GM19238 (cell line): ENCODE data around the gene CDR2.

Experiments used
- DNase-seq: peaks from one replicate; pipeline ENCODE4 v3.0.0; 2011; ENCODE audit warnings: low spot score; ENCODE audit not compliant: insufficient read length

The CDR2 gene

DNA sequence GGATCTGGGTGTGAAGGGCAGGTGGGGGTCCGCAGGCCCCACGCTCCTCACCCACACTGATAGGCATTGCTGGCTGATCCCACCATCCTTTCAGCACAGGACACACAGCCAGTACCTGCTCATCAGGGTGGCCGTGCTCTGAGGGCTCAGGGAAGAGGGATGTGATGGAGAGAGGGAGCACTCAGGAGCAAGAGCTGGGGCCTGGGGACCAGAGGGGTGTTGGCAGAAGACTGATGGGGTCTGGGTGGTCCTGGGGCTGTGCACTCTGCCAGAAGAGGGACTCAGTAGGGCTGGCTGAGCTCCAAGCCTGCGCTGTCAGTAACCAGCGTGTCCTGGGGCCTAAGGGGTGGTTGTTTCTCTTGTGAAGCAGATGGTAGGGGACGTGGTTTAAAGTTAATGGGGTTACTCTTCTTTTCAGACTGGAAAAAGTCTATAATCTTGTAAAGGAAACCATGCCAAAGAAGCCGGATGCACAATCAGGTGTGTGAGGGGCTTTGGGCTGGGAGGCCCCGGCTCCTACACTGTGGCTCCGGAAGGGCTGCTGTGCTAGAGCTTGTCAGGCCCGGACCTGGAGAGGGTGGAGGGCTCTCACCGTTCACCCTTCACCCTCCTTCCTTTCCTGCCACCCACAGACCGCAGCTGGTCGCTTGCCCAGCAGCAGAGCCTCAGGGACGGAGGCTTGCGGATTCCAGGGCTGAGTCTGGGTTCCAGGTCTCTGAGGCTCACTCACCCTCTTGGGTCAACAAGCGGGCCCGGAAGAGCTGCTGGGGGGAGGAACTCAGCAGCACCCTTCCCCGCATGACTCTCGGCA lies 49.4 kb downstream of the CDR2 start:
- no peak for DNase-seq

DNA sequence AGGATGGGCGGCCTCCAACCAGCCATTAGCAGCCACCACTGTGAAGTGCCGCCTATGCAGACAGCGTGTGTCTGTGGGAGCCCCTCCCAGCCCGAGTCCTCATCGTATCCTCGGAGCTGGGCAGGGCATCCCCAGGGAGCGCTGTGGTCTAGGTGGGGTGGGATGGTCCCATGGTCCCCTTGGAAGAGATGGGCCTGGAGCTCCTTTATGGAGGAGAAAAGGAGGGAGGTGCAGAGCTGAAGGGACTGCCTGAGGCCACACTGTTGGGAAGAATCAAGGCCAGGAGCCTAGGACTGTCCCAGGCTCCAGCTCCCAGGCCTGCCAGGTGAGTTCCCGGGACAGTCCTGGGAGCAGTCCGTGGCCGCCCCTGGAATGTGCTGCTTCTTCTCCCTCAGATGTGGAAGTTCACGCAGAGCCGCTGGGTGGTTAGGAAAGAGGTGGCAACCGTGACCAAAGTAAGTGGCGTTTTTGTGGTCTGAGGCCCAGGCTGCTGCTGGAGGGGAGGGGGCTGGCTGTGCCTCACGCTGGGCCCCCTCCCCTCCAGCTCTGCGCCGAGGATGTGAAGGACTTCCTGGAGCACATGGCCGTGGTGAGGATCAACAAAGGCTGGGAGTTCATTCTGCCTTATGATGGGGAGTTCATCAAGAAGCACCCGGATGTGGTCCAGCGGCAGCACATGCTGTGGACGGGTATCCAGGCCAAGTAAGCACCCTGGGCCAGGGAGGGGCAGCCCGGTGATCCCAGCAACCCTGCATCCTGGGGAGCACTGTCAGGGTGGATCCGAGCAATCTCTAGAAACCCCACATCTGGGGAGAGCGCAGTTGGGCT lies 50.2 kb downstream of the CDR2 start:
- no peak for DNase-seq

DNA sequence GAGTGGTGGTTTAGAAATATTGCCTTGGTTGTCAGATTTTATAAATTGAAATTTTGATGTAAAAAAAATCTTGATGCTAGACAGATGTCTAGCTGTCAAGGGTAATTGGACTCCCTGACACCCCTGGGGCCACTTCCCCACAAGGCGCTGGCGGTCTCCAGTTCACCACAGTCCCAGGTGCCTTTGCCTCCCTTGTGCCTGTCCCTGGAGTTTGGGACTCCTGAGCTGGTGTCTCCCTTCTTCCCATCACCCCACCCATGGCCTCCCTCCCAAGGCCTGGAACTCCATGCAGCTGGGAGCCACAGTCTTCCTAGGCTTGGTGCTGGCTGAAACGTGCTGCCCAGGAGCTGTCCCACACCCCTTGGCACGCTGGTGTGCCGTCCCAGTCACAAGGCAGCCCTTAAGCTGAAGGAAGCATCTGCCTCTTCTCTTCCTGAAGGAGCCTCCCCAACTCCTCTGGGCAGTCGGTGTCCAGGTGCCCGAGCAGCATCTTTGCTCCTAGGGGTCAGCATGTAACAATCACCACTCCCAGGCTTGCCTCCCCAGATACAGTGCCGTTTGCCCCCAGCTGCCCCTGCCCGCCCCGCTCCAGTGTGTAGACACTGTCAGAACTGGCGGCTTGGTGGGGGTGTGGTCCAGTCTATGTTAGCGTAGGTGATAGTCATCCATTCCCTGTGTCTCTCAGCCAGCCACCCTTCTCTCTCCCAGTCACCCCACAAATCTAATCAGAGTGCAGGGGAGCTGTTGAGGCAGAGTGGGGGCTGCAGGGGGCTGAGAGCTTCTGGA lies 51.1 kb downstream of the CDR2 start:
- DNase-seq = no peak

GRCh38 chr16:22322741-22323140 lies 51.7 kb downstream of the CDR2 start:
- no peak for DNase-seq

DNA sequence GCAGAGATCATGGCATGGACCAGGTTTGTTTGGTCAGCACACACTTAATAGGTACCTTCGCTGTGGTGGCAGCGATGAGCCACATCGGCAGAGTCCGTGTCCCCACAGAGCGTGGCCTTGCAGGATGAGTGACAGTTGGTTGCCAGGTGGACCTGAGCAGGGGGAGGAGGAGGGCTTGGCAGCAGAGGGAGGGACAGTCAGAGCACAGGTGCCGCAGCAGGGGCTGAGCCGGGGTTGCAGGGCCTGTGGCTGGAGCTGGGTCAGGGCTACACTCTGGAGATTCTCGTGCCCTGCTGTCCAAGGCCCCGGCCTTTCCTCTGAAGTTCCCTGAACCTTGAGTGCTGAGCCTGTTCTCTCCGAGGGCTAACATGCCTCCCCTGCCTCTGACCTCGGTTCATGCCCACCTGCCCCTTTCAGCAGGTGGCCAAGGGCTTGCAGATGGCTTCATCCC lies 52.4 kb downstream of the CDR2 start:
- no peak for DNase-seq

GRCh38 chr16:22321340-22322001 lies 52.9 kb downstream of the CDR2 start:
- DNase-seq = peak; percentile 60

- DNase-seq = no peak
Observed at GRCh38 chr16:22320572-22321339, 53.7 kb downstream of the CDR2 start.

GRCh38 chr16:22318690-22319358 lies 55.6 kb downstream of the CDR2 start:
- DNase-seq = no peak

DNA sequence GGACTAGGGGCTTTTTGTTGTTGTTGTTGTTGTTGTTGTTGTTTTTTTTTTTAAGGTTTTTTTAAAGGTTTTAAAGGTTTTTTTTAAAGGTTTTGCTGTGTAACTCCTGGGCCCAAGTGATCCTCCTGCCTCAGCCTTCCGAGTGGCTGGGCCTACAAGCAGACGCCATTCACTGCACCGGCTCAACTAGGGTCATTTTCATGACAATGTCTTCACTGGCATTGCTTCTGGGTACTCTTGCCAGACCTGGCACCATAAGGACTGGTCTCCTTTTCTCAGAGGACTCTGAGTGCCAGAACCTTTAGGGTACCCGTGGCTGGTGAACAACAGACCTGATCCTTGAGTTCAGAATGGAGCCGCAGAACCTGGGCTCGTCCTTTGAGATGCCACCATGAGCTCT lies 56.8 kb downstream of the CDR2 start:
- DNase-seq = no peak

DNA sequence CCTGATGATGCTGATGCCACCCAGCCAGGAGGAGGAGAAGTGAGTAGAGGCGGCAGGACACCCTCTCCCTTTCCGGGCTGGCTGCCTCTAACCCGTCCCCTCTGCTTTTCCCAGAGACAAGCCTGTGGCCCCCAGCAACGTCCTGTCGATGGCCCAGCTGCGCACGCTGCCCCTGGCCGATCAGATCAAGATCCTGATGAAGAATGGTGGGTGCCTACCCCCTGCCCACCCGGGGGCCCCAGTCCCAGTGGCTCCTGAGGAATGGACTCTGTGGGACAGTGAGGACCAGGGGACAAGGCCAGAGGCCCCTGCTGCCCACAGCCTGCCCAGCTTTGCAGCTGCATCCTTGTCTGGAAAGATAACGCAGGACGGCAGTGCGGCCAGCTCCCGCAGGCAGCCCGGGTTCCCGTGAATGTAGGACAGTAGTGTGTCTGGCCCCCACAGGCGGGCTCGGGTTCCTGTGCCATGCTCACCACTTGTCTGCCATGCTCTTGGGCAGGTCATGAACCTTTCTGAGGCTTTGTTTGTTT lies 57.4 kb downstream of the CDR2 start:
- DNase-seq = no peak

DNA sequence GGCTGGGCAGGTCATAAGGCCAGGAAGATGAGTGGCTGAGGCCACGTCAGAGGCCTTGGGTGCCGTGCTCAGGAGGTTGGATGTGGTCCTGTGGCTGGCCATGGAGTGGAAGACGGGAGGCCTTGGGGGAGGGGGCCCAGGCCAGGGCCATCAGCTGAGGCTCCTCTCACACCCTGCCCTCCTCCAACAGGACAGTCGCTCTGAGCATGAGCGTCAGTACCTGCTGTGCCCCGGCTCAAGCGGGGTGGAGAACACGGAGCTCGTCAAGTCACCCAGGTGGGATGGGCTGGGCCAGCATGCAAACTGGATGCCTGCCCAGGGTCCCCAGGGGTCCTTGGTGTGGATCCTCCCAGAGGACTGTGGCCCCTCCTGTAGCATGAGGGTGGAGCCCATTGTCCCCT lies 58.0 kb downstream of the CDR2 start:
- no peak for DNase-seq

GRCh38 chr16:22315979-22316378 lies 58.4 kb downstream of the CDR2 start:
- no peak for DNase-seq

- DNase-seq = no peak
Observed at GRCh38 chr16:22314661-22315626, 59.5 kb downstream of the CDR2 start.

GRCh38 chr16:22313876-22314470 lies 60.4 kb downstream of the CDR2 start:
- DNase-seq = no peak

- no peak for DNase-seq
Observed at GRCh38 chr16:22312897-22313781, 61.3 kb downstream of the CDR2 start.

- DNase-seq = no peak
Observed at GRCh38 chr16:22311520-22311919, 62.9 kb downstream of the CDR2 start.
